K562 (cell line): ENCODE measurements around the gene DSE. TPM values are rescaled to one million over a fixed set of nuclear protein-coding genes. Genes with fewer than 3 reads are reported as not detected.

Experiments
- ATAC-seq: fragments of 200-7000 bp; cut with Tn5 transposase; 3 replicates; pipeline ENCODE4 v1.9.1; 2020; ENCODE audit warnings: moderate library complexity
- BruUV-seq: library from RNA; stranded (reverse); fragments of 400-500 nt; replicated peaks from 2 replicates; lab custom pipeline; 2021; lab: Mats Ljungman, UMichigan
- CTCF ChIA-PET: fragments of 300-600 bp; formaldehyde crosslinking; extraction: SDS; loops from one replicate; lab custom pipeline; 2021; ENCODE audit warnings: low intra/inter-chr PET ratio; lab: Yijun Ruan, JAX
- POLR2A ChIA-PET: fragments of 300-600, 350-650 bp; sonication (Branson Sonifier 250); formaldehyde crosslinking; extraction: SDS; loops from one replicate; lab custom pipeline; 2021; ENCODE audit warnings: antibody characterized with exemption, inconsistent platforms; lab: Yijun Ruan, JAX
- DNase-seq, 4 experiments: peaks; one replicate each; pipeline versions ENCODE4 v3.0.0 to v3.0.0-alpha.2; 2011 to 2018; ENCODE audit warnings: low spot score in 3 of 4, mixed read lengths in 3 of 4; ENCODE audit errors: extremely low read depth in 1 of 4
- FAIRE-seq: peaks from 2 replicates; lab custom pipeline; 2011; peaks lifted over from hg19 to GRCh38; lab: Jason Lieb, UNC
- H2AFZ ChIP-seq: 2 replicates; pipeline ENCODE4 v1.6.0; 2011; ENCODE audit warnings: low read depth, low read length, control low read depth, inconsistent platforms
- H3K27ac ChIP-seq: fragments of 200-600 bp; 3 replicates; pipeline ENCODE4 v1.8.0; 2011; ENCODE audit warnings: low read depth, mild to moderate bottlenecking, control low read depth, inconsistent platforms, low read length, moderate library complexity, mixed read lengths; ENCODE audit errors: extremely low read depth
- H3K27me3 ChIP-seq, 2 experiments: fragments of 300-600 bp in 1 of 2; 2 replicates in 1 of 2; 3 replicates in 1 of 2; pipeline versions ENCODE4 v1.6.0 to v1.8.0; 2011; ENCODE audit warnings: inconsistent platforms in 2 of 2, low read length in 2 of 2, mild to moderate bottlenecking in 1 of 2, mixed read lengths in 1 of 2, moderate library complexity in 1 of 2; ENCODE audit not compliant: control insufficient read depth in 2 of 2, insufficient read depth in 2 of 2
- H3K36me3 ChIP-seq: fragments of 300-600 bp; 3 replicates; pipeline ENCODE4 v1.8.0; 2011; ENCODE audit warnings: mild to moderate bottlenecking, low read length, inconsistent platforms; ENCODE audit not compliant: control insufficient read depth, insufficient read depth
- H3K4me1 ChIP-seq, 2 experiments: fragments of 200-600 bp in 1 of 2; replicated peaks in 1 of 2; 2 replicates in 1 of 2; 3 replicates in 1 of 2; pipeline versions ENCODE4 v1.5.1 to v1.8.0; 2011; ENCODE audit warnings: inconsistent platforms in 2 of 2, low read length in 2 of 2, mild to moderate bottlenecking in 1 of 2, mixed read lengths in 1 of 2, moderate library complexity in 1 of 2; ENCODE audit not compliant: control insufficient read depth in 2 of 2, insufficient read depth in 2 of 2
- H3K4me2 ChIP-seq: 2 replicates; pipeline ENCODE4 v1.6.1; 2011; ENCODE audit warnings: low read length, control low read depth, inconsistent platforms, mixed read lengths; ENCODE audit not compliant: insufficient read depth
- H3K4me3 ChIP-seq: fragments of 200-600 bp; sonication (generic), shearing (Covaris generic); 2 replicates; pipeline ENCODE4 v1.5.1; 2016; ENCODE audit warnings: control low read depth, inconsistent platforms
- H3K79me2 ChIP-seq: fragments of 200-600 bp; 3 replicates; pipeline ENCODE4 v1.8.0; 2011; ENCODE audit warnings: low read length, inconsistent platforms; ENCODE audit not compliant: control insufficient read depth, insufficient read depth
- H3K9ac ChIP-seq, 2 experiments: 2 replicates each; pipeline versions ENCODE4 v1.6.0 to v1.6.1; 2011; ENCODE audit warnings: low read depth in 2 of 2, low read length in 2 of 2, control low read depth in 1 of 2, inconsistent platforms in 1 of 2, mild to moderate bottlenecking in 1 of 2, mixed read lengths in 1 of 2; ENCODE audit not compliant: insufficient read depth in 1 of 2
- H3K9me1 ChIP-seq: one replicate; pipeline ENCODE4 v1.6.0; 2011; ENCODE audit warnings: inconsistent platforms, mild to moderate bottlenecking, low read length, moderate library complexity; ENCODE audit not compliant: control insufficient read depth, insufficient read depth
- H3K9me3 ChIP-seq: replicated peaks from 2 replicates; pipeline ENCODE4 v1.5.1; 2011; ENCODE audit warnings: low read depth, low read length, inconsistent platforms; ENCODE audit not compliant: control insufficient read depth, insufficient read depth
- H4K20me1 ChIP-seq: replicated peaks from 2 replicates; pipeline ENCODE4 v1.6.1; 2011; ENCODE audit warnings: low read length, inconsistent platforms, mixed read lengths; ENCODE audit not compliant: control insufficient read depth, insufficient read depth
- ARID1B ChIP-seq: fragments of 450-650 bp; IDR thresholded peaks from 2 replicates; pipeline ENCODE4 v1.6.1; 2016; ENCODE audit warnings: antibody characterized with exemption, mild to moderate bottlenecking, inconsistent platforms
- BHLHE40 ChIP-seq: IDR thresholded peaks from 2 replicates; pipeline ENCODE4 v1.6.1; 2011; ENCODE audit warnings: low read length, improper control_type of control experiment
- CBFA2T2 ChIP-seq: fragments of 450-650 bp; conservative IDR thresholded peaks from 2 replicates; pipeline ENCODE4 v1.6.1; 2017; ENCODE audit warnings: mild to moderate bottlenecking
- GATAD2B ChIP-seq: fragments of 450-650 bp; IDR thresholded peaks from 2 replicates; pipeline ENCODE4 v1.6.1; 2017; ENCODE audit warnings: mild to moderate bottlenecking, borderline replicate concordance
- JUND ChIP-seq, 2 experiments: IDR thresholded peaks; 2 replicates in 1 of 2; 3 replicates in 1 of 2; pipeline ENCODE4 v1.6.1; 2011; ENCODE audit warnings: borderline replicate concordance in 2 of 2, low read depth in 2 of 2, low read length in 2 of 2, improper control_type of control experiment in 1 of 2, missing biosample characterization in 1 of 2, missing genetic modification characterization in 1 of 2, missing genetic modification reagents in 1 of 2
- SMARCA4 ChIP-seq: fragments of 450-650 bp; IDR thresholded peaks from 2 replicates; pipeline ENCODE4 v1.6.1; 2016
- SP2 ChIP-seq: IDR thresholded peaks from 2 replicates; pipeline ENCODE4 v1.6.1; 2011; ENCODE audit warnings: mild to moderate bottlenecking, low read depth, low read length, moderate library complexity; ENCODE audit not compliant: poor library complexity, severe bottlenecking; ENCODE audit errors: extremely low read depth
- STAT5A ChIP-seq: IDR thresholded peaks from 2 replicates; pipeline ENCODE4 v1.6.1; 2012; ENCODE audit warnings: low read length, inconsistent platforms, borderline replicate concordance
- TAL1 ChIP-seq: fragments of 450-650 bp; IDR thresholded peaks from 2 replicates; pipeline ENCODE4 v1.6.1; 2016; ENCODE audit warnings: mild to moderate bottlenecking
- TCF3 ChIP-seq: sonication (generic); formaldehyde crosslinking; IDR thresholded peaks from 2 replicates; pipeline ENCODE4 v1.4.0; 2020; ENCODE audit warnings: mild to moderate bottlenecking, missing genetic modification reagents
- TEAD4 ChIP-seq, 2 experiments: sonication (generic) in 1 of 2; formaldehyde crosslinking in 1 of 2; IDR thresholded peaks; 2 replicates each; pipeline versions ENCODE4 v1.6.1 to v1.8.0; 2012 to 2022; ENCODE audit warnings: borderline replicate concordance in 1 of 2, inconsistent platforms in 1 of 2, low read length in 1 of 2, mild to moderate bottlenecking in 1 of 2, missing genetic modification reagents in 1 of 2
- TRIM24 ChIP-seq, 2 experiments: fragments of 450-650 bp; IDR thresholded peaks; 2 replicates each; pipeline ENCODE4 v1.6.1; 2016
- USF1 ChIP-seq: sonication (generic); formaldehyde crosslinking; IDR thresholded peaks from 2 replicates; pipeline ENCODE4 v1.9.0; 2022; ENCODE audit warnings: mild to moderate bottlenecking, missing genetic modification reagents
- ZNF384 ChIP-seq: IDR thresholded peaks from 2 replicates; pipeline ENCODE4 v1.6.1; 2012; ENCODE audit warnings: low read depth, low read length, improper control_type of control experiment
- WGBS: fragments of 100-300 bp; shearing (Covaris generic); methylation state at CpG from one replicate; pipeline ENCODE4 v1.1.6; 2016; ENCODE audit warnings: low coverage, mixed read lengths; ENCODE audit not compliant: insufficient coverage; ENCODE audit errors: missing lambda C conversion rate; 5-methylcytosine and 5-hydroxymethylcytosine counted together
- in situ Hi-C: fragments of 300-500 bp; cut with MboI; formaldehyde crosslinking; loops from 4 replicates; pipeline ENCODE4 v1.15.0; 2018; ENCODE audit warnings: inconsistent platforms, mixed read lengths
- intact Hi-C: fragments of 100-400 bp; cut with micrococcal nuclease; formaldehyde crosslinking; loops from 2 replicates; pipeline ENCODE4 v1.14.2; 2022
- polyA plus RNA-seq, 8 experiments: library from polyadenylated mRNA; depleted of rRNA in 4 of 8; stranded (reverse) in 5 of 8; unstranded in 3 of 8; fragments of >200 nt; fragmentation: Nextera tagmentation in 2 of 8; fragmentation: Illumina TruSeq in 1 of 8; extraction: Ambion mirVana in 2 of 8; extraction: Trizol in 1 of 8; gene quantifications; 2 replicates each; pipeline versions ENCODE4 v1.2.1 to v1.2.3, GENCODE V29; 2011 to 2014; ENCODE audit warnings: inconsistent platforms in 1 of 8, missing spikeins in 1 of 8
- total RNA-seq, 7 experiments: library from RNA; depleted of rRNA in 6 of 7; stranded (reverse); fragments of >200 nt in 6 of 7; fragmentation: Illumina TruSeq in 2 of 7; extraction: Trizol in 2 of 7; gene quantifications; 2 replicates each; pipeline versions ENCODE4 v1.2.1 to v1.2.3, GENCODE V29; 2011 to 2021; ENCODE audit warnings: low replicate concordance in 1 of 7

DSE gene
- total and polyA plus RNA-seq, 9 of the 15 experiments (the other 6 are each of a cell fraction or from before 2014, with no cell fraction given) = 0.49 to 1.7 (median 0.79) TPM

GRCh38 chr6:116467514-116467913 lies 96.8 kb downstream of the DSE start:
- ChIA-PET POLR2A (no interaction called here), CTCF (no interaction called here)
- no peak for FAIRE-seq
- Histone ChIP-seq H3K9me1 (no peaks in the 10 kb centered on the region), H3K9me3 (no peaks in the 10 kb centered on the region; the same call in 1 of the 2 replicates), H3K27me3 (no peaks in the 10 kb centered on the region), H3K27ac (no peak overlapping the region), H3K79me2 (no peaks in the 10 kb centered on the region), H4K20me1 (no peaks in the 10 kb centered on the region), H3K9ac (no peak overlapping the region), H3K4me1 (peaks cover 2 to 13% of the 10 kb centered on the region in 2 experiments; a peak in 3 of 5 replicates), H3K4me2 (no peak overlapping the region), H2AFZ (no peak overlapping the region), H3K4me3 (no peak overlapping the region), H3K36me3 (no peaks in the 10 kb centered on the region)
- DNase-seq = no peak
- intact Hi-C loops (no loop called here), in situ Hi-C loops (no loop called here)
- ATAC-seq = peak; percentile 21
- BruUV-seq = no TSS peak
- TF ChIP-seq ZNF384 = peak; percentile 44; the same call in 1 of the 2 replicates
- TF ChIP-seq BHLHE40 = no peak

- ATAC-seq (peak; percentile 65), DNase-seq (peak in 1 of 4 experiments; percentile 48), FAIRE-seq (peak; percentile 65)
- H3K4me1 ChIP-seq = peaks cover 2 to 13% of the 10 kb centered on the region in 2 experiments; a peak in 3 of 5 replicates
- intact Hi-C loops (no loop called here), in situ Hi-C loops (no loop called here)
- H3K9ac ChIP-seq = no peak overlapping the region
- POLR2A ChIA-PET = no interaction called here
- CTCF ChIA-PET = no interaction called here
- no peaks in the 10 kb centered on the region for H3K36me3 ChIP-seq
- no peak overlapping the region for H2AFZ ChIP-seq
- no peaks in the 10 kb centered on the region for H3K27me3 ChIP-seq
- H3K4me3 ChIP-seq = no peak overlapping the region
- peak overlapping the region; percentile 3; the same call in 1 of the 2 replicates for H3K4me2 ChIP-seq
- no peak overlapping the region for H3K27ac ChIP-seq
- no peaks in the 10 kb centered on the region for H3K9me1 ChIP-seq
- no peaks in the 10 kb centered on the region for H3K79me2 ChIP-seq
- no TSS peak for BruUV-seq
- H4K20me1 ChIP-seq = no peaks in the 10 kb centered on the region
- H3K9me3 ChIP-seq = no peaks in the 10 kb centered on the region; the same call in 1 of the 2 replicates
- 0% methylated on average over 1 of the region's 1 CpG for WGBS
- peak; percentile 45; the same call in 1 of the 2 replicates for TF ChIP-seq TEAD4 (IDR thresholded peaks at IDR 0.05; ENCODE audit: low read length)
- no peak for TF ChIP-seq TEAD4 (CRISPR knock-in tag; IDR thresholded peaks at IDR 0.05; ENCODE audit: borderline replicate concordance)
- TF ChIP-seq TAL1 = peak; percentile 39; the same call in 1 of the 2 replicates
- TF ChIP-seq GATAD2B = 0 out of 2 replicates have a peak, but pooled peaks have one; percentile 43
- peak; percentile 58; the same call in 1 of the 2 replicates for TF ChIP-seq SMARCA4
- TF ChIP-seq USF1 (CRISPR knock-in tag) = no peak
- TF ChIP-seq SP2 = no peak
- TF ChIP-seq TCF3 (CRISPR knock-in tag) = peak; percentile 60
- peak; percentile 27; the same call in 1 of the 2 replicates for TF ChIP-seq STAT5A
- TF ChIP-seq CBFA2T2 = peak; percentile 40; the same call in 1 of the 2 replicates
- TF ChIP-seq ARID1B = peak; percentile 76
- TF ChIP-seq JUND (IDR thresholded peaks at IDR 0.05; ENCODE audit: borderline replicate concordance, low read depth, low read length) = no peak
- TF ChIP-seq JUND (tag; IDR thresholded peaks at IDR 0.05; ENCODE audit: borderline replicate concordance, low read depth, low read length) = peak; percentile 19; the same call in 1 of the 3 replicates
- peak in 1 of 2 experiments; percentile 28; a peak in 1 of 4 replicates for TF ChIP-seq TRIM24 (IDR thresholded peaks at IDR 0.05)
Observed at GRCh38 chr6:116468293-116468692, 97.5 kb downstream of the DSE start.
